Measurements from ENCODE around the gene ADAMTS17.

Gene ADAMTS17

DNA sequence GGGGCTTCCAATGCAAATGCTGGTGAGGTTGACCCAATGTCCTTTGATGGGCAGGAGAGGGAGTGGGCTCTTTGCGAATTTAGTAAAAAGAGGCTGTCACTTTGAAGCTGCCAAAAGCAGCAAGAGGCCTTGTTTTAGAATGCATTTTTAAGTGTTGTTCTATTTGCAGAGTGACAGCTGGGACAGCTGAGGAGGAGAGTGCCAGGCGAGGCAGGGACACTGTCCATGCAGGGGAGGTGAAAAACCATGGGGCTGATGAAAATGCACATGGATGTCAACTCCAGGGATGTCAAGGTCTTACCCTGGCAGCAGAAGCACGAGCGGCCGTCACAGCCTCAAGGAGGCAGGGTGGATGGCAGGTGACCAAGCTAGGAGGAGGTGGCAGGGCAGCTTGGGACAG lies 279.8 kb downstream of the ADAMTS17 start:
- no peak for DNase-seq

DNA sequence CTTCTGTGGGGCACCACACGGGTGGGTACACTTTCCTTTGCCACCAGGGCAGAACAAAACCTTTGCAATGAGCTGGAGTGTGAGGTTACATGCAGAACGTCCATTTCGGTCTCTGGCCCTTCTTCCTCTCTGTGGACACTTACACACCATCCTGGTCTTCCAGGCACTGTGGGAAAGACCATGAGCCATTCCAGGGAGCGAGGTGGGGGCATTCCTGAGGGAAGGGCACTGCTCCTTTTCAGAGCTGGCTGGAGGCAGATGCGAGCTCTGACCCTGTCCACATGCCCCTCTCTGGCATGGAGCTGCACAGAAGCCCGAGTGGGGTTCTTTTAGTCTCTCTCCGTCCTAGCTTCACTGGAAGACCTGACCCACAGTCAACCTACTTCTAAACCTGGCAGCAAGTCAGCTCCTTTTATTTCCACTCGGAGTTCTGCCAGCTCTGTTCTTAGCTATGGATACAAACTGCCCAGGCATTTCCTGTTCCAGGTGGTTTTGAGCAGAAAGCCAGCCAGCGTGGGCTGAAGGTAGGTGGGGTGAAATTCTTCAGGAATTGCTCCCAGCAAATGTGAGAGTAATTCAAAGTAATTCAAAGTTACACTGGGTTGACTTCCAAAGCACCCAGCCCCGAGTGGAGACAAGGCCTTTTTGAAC lies 281.4 kb downstream of the ADAMTS17 start:
- peak; percentile 21 for DNase-seq

DNA sequence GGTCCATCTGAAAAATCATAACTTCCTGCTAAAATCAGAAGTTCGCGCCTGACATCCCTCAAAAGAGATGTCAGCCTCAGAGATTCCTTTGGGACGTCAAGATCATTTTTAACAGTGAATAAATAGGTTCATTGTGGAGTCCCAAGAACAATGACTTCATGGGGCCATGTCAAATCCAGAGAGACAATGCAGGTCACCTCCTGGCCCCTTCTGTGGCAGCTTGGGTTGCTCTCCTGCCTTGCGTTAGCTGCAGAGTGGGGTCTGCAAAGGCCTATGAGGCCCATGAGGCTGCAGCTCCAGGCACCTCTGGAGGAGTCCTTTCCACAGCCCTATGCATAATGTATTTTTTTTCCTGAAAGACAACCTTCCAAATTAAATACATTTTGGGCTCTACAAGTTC lies 282.3 kb downstream of the ADAMTS17 start:
- peak; percentile 81 for DNase-seq

DNA sequence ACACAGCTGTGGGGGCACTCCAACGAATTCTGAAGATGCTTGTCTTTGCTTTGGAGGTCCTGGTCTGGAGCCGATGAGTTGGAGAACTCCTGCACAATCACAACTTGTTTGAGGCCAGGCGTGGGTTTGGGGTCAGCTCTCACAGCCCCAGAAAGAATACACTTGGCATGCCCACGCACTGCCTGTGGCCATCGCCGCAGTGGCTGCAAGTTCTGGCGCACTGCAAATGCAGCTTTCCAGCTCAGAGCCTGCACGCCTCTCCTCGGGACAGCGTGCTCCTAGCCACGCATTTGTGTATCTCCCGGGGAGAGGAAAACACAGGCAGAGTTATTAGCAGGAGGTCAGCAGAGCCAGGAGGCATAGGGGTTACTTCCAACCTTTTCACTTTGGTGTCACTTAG lies 282.7 kb downstream of the ADAMTS17 start:
- DNase-seq: no peak

DNA sequence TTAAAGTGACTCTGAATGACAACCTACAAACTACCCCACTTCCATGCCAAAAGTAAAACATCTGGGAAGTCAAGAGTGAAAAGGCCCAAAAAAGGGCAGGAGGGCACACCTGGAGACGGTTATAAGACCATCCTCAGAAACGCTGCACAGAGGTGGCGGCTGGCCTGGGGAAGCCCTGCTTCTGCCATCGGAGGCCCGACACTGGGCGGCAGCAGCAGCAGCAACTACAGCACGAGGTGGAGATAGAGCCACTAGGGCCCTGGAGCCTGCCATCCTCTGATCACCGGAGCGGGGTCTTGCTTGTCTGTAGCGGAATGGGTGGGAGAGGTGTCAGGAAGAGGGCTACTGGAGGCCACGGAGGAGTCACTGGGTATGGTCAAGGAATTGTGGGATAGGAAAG lies 283.3 kb downstream of the ADAMTS17 start:
- no peak for DNase-seq

DNA sequence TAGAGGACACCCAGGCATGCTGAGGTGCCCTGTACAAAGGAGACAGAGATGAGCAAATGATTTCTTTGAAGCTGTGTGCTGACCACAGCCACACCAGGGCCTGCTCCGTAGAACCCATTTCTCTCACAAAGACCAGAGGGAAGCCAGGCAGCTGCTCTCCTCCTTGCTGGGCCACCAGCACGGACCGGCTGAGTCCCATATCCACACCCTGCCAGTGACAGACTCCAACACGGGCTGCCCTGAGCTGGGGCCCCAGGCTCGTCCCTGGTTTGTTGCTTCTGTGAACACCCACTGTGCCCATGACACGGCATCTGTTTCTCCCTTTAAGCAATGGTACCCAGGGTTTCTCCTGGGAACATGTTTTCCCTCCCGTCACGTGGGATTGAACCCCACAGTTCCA lies 284.5 kb downstream of the ADAMTS17 start:
- DNase-seq: peak; percentile 21

DNA sequence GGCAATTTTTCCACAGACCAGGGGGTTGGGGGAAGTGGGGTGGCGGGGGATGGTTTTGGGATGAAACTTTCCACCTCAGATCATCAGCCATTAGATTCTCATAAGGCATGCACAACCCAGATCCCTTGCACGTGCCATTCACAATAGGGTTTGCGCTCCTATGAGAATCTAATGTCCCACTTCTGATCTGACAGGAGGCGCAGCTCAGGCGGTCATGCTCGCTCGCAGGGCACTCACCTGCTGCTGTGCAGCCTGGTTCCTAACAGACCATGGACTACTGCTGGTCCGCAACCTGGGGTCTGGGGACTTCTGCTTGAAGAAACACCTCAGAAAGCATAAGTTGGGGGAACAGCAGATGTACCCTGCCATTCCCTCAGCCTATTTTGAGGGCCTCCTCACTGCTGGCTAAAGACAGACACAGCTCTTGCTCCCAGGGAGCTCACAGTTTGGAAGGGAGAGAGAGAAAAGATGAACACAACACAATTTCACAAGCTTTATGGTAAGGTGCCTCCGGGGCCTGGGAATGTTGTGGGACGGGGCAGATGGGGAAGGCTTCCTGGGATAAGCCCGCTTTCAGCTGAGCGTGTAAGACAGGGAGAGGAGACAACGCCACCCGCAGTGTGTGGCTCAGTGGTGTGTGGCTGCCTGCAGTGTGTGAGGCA lies 285.2 kb downstream of the ADAMTS17 start:
- no peak for DNase-seq

DNA sequence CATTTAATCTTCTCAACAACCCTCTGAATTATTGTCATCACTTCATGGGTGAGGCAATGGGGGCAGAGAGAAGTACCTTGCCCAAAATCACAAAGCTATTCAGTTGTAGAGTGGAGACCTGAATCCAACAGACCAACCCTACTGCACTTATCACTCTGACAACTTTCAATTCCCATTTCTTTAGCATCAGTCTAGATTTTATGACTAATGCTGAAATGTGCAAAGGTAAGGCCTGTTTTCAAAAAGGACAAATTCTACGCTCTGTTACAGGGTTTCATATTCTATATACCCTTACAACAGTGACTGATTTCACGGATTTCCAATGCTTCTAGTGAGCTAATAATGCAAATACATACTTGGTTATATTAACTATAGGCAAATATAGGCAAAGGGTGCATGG lies 286.0 kb downstream of the ADAMTS17 start:
- no peak for DNase-seq

DNA sequence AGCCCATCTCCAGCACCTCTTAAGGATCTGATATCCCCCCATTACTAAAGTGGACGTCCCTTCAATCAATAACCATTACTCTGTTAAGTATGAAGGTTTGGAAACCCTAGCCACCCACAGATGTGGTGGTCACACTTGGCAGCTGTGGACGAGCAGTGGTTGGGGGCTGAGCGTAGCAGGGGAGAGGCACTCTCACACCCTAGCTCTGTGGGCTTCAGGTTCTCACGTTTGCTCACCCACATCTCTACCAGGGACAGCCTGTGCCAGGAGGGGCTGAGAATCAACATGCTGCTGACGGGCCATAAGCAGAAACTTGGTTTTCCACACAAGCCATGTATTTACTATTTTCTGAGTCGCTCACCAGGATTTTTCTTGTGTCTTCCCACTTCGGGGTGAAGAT lies 287.2 kb downstream of the ADAMTS17 start:
- no peak for DNase-seq

DNA sequence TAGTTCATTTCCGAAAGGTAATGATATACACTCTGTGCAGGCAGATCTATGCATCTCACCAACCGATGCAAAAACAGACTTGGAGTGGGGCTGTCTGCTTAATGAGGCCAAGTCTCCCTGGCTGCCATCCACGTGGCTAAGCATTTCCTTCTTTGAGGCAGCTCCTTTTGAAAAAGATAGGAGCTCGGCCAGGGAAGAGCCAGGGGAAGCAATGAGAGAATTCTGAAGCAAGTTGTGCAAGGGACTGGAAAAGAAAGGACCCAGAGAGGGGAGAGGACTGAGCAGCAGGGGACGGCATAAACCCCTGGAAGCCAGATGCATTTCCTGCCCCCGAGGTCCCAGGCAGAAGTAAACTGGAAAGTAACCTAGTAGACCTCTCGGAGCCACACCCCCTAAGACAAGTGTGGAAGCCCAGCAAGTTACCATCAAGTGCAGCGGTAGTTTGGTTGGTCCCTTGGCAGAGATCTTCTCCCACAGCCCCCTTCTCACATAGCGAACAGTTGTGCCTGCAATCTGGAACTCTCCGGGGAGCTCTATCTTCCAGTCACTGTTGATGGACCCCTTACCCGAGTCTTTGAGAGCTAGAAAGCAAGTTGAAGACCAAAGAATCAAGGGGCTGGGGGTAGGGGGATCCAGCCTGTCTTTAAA lies 288.2 kb downstream of the ADAMTS17 start:
- peak; percentile 25 for DNase-seq

DNA sequence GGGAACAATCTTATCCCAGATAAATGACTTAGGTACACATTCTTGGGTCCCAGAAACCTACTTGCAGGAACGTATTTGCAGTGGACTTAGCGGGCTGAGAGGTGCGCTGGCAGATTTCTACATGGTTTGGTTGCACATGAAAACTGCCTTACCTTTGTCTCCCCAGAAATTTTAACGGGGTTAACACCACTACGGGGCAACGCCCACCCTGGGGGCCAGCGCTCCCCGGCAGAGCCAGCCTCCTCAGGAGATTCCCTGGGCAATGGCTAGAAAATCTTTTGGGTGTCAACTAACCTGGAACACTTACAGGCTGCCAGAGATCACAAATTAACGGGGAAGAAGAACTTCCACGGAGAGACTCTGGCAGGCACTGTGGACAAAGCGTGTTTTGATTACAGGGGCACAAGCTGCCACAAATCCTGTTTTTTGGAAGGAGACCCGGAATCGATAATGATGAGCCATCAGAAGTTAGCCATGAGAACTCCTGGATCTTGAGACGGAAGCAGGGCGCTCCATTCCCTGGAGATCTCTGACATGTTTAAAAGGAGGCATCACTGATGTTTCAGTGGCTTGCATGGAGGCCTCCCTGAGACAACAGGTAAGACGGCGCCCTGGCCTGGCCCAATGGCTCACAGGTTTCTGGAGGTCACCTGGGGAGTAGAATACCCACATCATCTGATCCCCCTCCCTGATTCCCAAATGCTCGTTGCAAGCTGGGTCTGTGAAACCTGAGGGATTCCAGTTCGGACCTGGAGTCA lies 288.9 kb downstream of the ADAMTS17 start:
- no peak for DNase-seq

DNA sequence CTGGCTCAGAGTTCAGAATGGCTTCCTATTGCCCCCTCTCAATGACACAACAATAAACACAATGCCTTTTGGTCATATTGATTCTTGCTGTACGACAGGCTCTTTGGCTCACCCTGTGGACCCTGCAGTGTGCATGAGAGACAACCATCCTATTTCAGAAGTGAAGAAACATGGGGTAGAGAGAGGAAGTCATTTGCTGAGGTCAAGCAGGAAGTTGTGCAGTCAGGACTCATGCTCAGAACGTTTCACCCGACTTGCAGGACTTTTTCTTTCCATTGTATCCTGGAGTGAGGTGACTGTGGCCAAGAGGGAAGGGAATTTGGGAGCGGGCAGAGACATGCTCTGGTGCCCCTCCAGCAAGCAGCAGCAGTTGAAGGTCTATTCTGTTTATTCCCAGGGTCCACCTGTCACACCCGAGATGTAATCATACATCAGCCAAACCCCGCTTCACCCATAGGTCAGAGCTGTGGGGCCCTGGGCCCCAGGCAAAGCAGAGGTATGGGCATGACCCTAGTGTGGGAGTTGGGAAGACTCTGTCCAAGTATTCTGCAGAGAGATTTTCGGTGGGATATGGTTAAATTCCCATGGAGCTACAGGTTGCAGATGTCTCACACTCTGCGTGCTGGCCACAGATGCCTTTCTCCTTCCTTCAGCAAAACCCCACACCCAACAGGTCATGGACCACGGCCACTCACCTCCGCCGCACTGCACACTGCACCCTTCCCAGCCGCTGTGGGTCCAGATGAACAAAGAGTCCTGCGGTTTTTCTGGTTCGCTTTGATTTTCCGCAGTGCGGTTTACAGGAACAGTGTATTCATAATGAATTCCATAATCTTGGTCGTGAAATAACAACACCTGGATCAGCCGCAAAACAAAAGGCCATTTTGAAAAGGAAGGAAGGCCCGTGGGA lies 290.6 kb downstream of the ADAMTS17 start:
- DNase-seq: no peak

DNA sequence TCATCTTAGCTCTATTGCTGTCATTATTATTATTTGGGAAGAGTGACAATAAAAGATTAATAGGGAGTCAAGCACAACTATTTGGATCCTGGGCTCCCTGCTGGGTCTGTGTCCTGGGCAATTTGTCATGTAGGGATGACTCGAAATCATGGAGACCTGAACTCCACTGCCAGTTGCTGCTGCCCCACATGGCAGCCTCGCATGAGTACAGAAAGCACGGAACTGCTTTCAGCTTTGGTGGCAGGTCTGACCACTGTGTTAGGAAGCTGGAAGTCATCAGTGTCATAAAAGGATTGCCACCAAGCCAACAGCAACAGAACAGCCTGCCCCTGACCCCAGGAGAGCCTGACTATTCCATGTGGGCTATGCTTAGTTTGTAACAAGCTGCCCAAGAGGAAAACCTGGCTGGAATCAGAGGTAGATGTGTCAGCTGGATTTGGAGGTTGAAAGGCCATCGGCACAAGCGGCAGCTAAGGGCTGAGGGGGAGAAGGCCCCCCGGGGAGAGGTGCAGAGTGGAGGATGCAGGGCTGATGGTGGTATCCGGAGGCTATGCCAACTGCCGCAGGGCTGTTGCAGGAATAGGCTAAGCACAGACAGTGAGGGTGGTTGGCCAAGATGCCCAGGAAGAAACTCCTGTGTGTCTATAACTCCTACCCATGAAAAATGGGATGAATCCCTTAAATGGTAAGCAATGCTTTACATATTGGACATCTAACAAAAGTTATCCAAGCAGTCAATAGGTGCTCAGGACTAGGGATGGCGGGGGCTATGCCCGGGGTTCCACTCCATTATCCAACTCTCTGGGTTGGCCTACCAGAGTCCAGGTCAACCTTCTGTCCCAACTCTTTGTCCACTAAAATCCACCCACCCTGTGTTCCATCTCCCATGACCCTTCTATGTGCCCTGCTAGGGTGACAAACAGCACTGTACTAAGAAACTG lies 291.6 kb downstream of the ADAMTS17 start:
- no peak for DNase-seq

DNA sequence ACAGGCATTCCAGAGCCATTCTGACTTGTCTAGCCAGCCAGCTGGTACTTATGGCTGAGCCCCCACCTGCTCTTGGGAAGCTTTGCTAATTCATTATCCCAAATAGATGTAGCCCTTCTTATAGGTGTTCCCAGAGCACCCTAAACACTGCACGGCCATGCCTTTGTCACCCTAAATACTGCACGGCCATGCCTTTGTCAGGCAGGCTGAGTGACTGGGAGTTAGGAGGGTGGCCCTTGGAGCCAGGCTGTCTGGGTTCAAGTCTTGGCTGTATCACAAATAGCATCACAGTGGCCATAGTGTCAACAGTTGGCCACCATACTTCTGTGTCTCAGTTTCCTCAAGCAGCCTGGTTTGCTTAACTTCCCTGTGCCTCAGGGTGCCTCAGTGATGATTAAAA lies 292.3 kb downstream of the ADAMTS17 start:
- no peak for DNase-seq

DNA sequence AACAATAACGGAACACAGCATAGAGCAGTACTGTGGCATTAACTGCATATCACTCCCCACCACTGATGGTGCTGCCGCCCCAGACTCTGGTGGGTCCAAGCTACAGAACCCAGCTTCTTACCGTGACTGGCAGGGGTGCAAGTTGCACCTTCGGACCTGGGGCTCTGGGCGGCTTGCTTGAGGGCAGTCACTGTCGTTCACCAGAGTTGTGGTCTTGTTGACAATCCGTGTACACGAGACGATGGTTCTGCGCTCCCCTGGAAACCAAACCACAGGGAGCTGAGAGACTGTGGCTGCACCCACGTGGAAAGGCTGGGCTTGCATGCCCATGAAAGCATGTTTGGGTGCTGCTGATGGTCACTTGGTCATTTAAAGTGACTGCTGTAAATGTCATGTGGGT lies 293.0 kb downstream of the ADAMTS17 start:
- no peak for DNase-seq

DNA sequence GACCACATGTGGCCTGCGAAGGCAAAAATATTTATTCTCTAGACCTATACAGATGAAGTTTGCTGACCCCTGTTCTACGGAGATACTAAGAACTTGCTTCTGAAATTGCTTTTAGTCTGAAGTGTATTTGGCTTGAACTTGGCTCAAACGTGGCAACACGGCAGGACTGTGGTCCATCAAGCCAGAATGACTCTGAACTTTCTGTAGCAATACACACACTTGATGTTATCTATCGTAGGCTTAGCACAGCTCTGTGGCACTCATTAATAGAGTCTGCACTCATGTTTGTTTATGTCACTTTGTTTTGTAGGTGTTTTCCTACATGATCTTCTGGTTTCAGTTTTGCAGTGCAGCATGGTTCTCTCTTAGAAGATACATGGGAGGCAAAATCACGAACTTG lies 298.1 kb downstream of the ADAMTS17 start:
- no peak for DNase-seq

DNA sequence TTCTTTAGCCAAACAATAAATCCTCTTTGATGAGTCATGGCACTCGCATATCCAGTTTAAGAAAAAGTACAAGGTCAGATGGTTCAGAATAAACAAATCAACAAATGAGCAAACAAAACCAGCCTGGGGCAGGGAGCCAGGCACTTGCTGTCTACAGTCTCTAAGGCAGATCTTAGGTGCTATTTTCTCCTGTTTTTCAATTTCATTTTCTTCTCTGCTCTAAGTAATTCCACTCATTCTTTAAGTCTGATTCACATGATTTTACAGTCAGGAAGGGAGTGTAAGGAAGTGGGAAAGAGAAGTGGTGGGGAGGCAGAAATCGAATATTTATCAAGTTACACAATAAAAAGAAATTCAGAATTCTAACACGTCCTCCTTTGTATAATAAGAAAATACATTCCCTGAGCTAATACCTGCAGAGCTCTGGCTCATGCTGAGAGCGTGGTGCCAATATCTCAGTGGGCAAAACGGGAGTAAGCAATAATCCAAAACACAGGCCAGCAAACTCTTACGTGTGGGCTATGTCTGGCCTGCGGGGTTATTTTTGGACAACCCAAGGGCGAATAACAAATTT lies 298.6 kb downstream of the ADAMTS17 start:
- no peak for DNase-seq

DNA sequence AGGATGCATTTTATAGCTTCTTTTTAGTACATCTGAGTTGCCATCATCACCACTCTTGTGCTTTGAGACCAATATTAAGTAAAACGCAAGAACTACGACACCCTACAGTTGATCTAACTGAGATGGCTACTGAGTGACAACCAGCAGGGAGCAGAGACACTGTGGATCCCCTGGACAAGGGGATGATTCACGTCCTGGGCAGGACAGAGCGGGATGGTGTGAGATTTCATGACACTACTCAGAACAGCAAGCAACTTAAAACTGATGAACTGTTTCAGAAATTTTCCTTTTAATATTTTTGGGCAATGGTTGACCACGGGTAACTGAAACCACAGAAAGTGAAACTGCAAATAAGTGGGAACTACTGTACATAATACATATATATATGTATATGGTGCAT lies 299.2 kb downstream of the ADAMTS17 start:
- no peak for DNase-seq

DNA sequence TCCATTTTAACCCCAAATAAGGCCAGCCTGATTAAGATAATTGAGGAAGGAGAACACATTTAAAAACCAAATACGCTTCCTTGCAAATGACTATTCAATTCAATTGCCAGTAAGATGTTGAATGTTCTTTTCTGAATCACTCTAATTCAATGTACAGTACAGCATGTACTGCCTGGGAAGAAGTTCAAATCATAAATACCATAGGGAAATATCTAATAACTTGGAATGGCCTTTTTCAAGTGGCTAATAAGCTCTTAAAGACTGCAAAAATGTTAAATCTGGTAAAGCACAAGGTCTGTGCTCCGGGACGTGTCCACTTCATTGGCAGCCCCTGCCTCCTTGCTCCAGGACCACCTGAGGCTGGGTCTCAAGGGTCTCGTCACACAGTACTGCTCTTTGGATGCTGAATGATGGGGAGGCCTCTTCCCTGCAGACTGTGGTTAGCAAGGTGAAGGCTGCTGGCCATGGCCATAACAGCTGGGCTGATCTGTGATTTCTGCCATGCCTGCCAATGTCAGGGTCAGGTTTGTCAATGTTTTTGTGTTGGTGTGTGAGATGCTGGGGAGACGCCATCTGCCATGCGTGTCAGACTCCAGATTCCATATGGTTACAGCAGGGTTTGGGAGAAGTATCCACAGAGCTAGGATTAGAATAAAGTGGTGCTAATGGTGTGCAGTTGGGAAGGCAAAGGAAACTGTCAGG lies 300.5 kb downstream of the ADAMTS17 start:
- no peak for DNase-seq

DNA sequence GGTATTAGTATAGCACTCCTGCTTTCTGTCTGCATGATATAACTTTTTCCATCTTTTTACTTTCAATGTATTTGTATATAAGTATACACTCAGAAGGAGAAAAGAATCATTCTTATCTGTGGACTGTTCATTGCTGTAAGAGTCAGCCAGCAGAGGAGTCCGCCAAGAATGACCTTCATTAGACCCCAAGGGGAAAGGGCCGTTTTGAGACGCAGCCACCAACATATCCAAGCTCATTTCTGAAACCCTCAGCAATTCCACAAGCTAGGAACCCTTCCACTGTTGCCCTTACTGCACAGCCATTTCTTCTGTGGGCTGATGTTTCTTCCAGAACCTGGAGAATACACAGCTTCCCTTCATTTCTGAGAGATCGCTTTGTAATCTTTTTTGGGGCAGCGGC lies 301.8 kb downstream of the ADAMTS17 start:
- no peak for DNase-seq

All from retina (tissue), 1 donor.